ENCODE data around the gene RNF186.

GRCh38 chr1:19794583-19794982 lies 20.5 kb downstream of the RNF186 start:
- TF ChIP-seq CTCF (IDR thresholded peaks at IDR 0.05; ENCODE audit: low read depth, low read length, poor library complexity, severe bottlenecking) (no peak), EZH2phosphoT487 (IDR thresholded peaks at IDR 0.05; ENCODE audit: borderline replicate concordance, low read length) (no peak)
